ENCODE measurements around the gene KLF9.

DNA sequence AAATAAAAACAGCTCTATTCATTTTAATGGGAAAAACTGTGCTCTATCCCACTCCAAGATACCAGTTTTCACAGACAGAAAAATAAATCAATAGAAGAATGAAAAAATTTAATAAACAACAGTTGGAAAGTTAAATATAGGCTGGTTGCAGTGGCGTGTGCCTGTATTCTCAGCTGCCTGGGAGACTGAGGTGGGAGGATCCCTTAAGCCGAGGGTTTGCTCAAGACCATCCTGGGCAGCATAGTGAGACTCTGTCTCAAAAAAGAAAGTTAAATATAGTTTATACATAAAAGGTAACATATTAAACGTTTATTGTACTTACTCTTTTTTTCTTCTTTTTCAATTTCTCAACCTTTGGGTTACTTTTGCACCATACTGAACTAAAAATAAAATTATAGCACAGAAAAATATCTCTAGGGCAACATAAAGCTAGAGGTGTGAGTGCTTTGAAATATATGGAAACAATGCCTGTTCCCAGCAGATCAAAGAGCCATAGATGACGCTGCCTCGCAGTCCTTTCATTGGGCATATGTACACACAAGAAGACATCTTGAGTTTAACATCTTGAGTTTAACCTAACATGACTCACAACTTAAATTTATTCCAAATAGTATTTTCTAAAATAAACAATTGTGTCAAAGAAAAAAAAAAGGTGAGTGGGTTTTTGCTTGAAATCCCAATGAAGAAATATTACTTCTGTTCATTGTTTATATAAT lies 25.7 kb upstream of the KLF9 start:
- TF ChIP-seq, protein P1, sequence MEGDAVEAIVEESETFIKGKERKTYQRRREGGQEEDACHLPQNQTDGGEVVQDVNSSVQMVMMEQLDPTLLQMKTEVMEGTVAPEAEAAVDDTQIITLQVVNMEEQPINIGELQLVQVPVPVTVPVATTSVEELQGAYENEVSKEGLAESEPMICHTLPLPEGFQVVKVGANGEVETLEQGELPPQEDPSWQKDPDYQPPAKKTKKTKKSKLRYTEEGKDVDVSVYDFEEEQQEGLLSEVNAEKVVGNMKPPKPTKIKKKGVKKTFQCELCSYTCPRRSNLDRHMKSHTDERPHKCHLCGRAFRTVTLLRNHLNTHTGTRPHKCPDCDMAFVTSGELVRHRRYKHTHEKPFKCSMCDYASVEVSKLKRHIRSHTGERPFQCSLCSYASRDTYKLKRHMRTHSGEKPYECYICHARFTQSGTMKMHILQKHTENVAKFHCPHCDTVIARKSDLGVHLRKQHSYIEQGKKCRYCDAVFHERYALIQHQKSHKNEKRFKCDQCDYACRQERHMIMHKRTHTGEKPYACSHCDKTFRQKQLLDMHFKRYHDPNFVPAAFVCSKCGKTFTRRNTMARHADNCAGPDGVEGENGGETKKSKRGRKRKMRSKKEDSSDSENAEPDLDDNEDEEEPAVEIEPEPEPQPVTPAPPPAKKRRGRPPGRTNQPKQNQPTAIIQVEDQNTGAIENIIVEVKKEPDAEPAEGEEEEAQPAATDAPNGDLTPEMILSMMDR (IDR thresholded peaks at IDR 0.05), result no peak
- TF ChIP-seq POLR2A (IDR thresholded peaks at IDR 0.05), result no peak

All from lower leg skin (tissue), 3 donors.